CD4-positive, alpha-beta T cell treated with Interleukin-12 subunit alpha and Interleukin-12 subunit beta, for 1 hour (primary cell): ENCODE data around the gene MDH2.
"Not testable (repeated sequence)": the region's sequence is repeated elsewhere in the genome, so short reads cannot be mapped to it uniquely, and the experiment has no call there.

Source experiments
- DNase-seq: peaks from one replicate; pipeline ENCODE4 v3.0.0-alpha.2; 2020

MDH2 gene, protein sequence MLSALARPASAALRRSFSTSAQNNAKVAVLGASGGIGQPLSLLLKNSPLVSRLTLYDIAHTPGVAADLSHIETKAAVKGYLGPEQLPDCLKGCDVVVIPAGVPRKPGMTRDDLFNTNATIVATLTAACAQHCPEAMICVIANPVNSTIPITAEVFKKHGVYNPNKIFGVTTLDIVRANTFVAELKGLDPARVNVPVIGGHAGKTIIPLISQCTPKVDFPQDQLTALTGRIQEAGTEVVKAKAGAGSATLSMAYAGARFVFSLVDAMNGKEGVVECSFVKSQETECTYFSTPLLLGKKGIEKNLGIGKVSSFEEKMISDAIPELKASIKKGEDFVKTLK

GRCh38 chr7:76047811-76048667 lies at the start of gene MDH2, which contains the start of gene STYXL1:
TSS of gene MDH2 (plus strand) at chr7:76048106. CDS start at chr7:76048161, 55 bp downstream.
TSS of gene STYXL1 (minus strand) at chr7:76048000. CDS start at chr7:76030523, 17,477 bp downstream.
- DNase-seq: peak; percentile 91

DNA sequence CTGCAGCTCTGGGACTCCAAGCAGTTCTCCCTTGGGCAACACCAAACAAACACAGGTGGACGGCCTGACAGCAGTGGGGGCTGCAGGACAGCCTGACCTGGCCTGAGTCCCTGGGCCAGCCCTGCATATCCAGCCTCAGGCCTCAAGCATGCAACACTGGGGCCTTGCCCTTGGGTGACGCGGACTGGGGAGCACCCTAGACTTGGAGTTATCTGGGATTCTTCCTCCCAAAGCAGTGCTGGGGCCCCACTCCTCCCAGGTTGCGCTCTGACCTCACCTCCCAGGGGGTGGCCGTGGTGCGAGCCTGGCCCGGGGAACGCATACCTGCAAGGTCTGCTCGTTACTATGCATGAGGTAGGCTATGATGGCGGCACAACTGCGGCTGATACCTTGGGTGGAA lies 47.3 kb upstream of the MDH2 start:
- DNase-seq: no peak

DNA sequence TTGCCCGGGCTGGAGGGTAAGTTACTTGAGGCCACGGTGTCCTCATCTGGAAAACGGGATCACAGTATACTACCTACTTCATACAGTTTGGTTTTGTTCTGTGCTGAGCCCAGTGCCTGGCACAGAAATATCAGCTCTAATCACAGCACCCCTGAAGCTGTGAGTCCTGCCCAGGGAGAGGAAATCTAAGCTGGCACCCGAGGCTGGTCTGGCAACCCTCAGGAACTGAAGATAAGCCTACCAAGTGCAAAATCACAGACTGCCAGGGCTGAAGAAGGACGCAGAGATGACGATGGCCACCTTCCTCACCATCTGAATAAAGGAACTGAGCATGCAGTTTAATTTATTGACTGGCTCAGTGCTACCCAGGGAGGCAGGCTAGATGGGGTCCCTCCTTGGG lies 45.8 kb upstream of the MDH2 start:
- DNase-seq: no peak

DNA sequence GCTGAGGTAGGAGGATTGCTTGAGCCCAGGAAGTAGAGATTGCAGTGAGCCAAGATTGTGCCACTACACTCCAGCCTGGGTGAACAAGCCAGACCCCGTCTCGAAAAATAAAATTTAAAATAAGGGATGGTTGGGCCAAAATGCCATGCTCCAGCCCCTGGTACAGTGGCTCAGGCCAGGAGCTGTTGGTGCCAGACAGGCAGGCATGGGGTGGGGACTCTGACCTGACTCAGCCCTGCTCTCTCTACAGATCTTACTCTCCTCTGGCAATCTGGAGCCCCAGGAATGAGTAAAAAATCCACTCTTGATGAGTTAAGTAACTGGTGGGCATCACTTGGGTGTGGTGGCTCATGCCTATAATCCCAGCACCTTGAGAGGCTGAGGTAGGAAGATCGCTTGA lies 45.1 kb upstream of the MDH2 start:
- DNase-seq: no peak

- DNase-seq: no peak
These were observed 44.6 kb upstream of the MDH2 start for GRCh38 chr7:76003351-76003750.

GRCh38 chr7:76005004-76005403 lies 42.9 kb upstream of the MDH2 start:
- not testable (repeated sequence) for DNase-seq

DNA sequence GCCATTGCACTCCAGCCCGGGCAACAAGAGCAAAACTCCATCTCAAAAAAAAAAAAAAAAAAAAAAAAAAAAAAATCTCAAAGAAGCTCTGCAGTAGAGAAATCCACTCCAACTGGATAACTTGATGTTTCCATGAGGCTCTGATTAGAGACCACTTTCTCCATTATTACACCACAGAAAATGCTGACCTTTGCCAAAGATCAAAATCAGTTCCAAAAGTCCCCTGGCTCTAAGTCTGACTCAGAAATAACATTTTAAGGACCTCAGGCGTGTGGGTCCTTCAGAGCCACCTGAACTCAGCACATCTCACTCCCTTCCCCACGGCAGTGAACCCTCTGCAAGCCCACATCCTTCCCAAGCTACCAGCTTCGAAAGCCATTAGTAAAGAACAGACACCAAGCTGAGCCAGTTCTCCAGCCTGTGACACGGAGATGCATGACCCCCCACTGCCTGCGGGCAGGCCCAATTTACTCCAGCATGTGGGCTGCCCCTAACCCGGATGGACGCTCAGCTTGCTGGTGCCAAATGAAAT lies 39.7 kb upstream of the MDH2 start:
- DNase-seq: peak; percentile 19

- DNase-seq: no peak
These were observed 38.0 kb upstream of the MDH2 start for GRCh38 chr7:76009672-76010600.

DNA sequence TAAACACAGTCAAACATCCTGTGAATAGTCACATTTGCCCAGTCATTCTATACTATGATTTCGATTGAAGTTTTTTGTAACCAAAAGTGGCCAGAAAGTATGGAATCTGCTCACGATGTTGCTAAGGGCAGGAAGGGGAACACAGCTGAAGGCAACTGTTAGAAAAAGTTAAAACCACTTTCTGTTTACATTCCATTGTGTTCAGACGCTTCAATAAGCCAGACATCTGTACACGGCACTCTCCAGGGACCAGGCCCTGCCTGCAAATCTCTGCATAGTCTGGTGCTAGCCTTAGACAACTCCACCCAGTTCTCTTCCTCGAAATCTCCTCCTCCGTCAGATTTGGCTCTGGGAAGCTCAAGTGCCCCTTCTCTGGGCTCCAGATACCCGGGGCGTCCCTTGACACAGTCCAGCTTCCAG lies 36.5 kb upstream of the MDH2 start:
- DNase-seq: no peak

DNA sequence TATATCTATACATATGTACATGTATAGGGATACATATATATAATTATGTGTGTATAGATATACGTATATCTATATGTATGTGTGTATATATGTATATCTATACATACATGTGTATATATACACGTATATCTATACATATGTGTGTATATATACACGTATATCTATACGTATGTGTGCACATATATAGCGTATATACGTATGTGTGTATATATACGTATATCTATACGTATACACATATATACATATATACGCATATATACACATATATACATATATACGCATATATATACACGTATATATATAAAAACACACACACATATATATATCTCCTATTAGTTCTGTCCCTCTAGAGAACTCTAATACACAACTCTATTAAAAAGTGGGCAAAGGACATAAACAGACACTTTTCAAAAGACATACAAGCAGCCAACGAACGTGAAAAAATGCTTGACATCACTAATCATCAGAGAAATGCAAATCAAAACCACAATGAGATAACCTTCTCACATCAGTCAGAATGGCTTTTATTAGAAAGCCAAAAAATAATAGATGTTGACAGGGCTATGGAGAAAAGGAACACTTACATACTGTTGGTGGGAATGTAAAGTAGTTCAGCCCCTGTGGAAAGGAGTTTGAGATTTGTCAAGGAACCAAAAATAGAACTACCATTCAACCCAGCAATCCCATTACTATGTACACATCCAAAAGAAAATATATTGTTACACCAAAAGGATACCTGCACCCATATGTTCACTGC lies 31.5 kb upstream of the MDH2 start:
- DNase-seq: no peak

DNA sequence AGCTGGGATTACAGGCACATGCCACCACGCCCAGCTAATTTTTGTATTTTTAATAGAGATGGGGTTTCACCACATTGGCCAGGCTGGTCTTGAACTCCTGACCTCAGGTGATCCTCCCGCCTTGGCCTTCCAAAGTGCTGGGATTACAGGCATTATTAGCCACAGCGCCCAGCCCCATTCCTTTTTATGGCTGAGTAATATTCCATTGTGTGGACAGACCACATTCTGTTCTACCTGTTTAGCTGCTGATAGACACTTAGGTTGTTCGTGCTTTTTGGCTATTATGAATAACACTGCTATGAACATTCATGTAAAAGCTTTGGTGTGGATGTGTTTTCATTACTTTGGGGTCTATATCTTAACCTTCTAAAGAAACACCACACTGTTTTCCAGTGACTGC lies 29.4 kb upstream of the MDH2 start:
- DNase-seq: not testable (repeated sequence)

- DNase-seq: peak; percentile 71
These were observed 27.7 kb upstream of the MDH2 start for GRCh38 chr7:76020031-76020714.

DNA sequence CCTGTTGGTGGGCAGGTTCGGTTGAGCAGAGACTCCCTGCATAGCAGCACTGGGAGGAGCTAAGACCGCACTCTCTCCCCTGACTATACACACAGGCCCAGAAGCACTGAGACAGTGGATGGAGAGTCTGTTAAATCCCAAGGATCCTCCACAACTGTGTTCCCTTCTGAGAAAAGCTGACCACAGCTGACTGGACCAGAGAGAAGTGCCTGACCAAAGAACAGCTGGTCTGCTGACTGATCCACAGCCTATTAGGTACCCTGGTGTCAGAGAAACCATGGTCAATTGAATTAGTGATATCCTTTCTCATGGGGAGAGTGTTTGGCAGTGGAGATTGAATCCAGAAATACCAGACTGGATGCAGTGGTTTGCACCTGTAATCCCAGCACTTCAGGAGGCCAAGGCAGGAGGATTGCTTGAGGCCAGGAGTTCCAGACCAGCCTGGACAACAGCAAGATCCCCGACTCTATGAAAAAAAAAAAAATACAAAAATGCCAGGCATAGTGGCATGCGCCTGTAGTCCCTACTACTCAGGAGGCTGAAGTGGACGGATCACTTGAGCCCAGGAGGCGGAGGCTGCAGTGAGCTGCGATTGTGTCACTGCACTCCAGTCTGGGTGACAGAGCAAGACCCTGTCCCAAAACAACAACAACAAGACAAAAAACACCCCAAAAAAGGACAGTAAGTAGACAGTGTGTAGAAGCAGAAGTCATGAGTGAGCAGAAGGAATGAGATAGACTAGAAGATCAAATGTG lies 25.7 kb upstream of the MDH2 start:
- no peak for DNase-seq

DNA sequence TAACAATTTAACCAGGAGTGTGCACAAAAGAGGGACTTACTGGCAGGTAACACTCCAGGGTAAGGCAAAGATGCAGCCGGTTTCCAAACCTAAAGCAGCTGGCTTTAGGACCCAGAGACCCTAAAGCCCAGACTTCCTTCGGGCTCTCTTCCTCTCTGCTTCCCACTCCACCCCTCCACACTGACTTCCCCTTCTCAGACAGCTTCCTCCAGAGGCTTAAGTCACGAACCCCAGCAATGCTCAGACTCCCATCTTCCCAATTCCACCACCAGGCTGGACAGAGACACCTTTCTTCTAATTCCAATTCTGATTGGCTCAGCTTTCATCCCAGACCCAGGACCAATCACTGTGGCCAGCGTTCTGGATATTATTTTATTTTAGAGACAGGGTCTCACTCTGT lies 24.9 kb upstream of the MDH2 start:
- no peak for DNase-seq

GRCh38 chr7:76029682-76030081 lies 18.2 kb upstream of the MDH2 start:
- DNase-seq: not testable (repeated sequence)

DNA sequence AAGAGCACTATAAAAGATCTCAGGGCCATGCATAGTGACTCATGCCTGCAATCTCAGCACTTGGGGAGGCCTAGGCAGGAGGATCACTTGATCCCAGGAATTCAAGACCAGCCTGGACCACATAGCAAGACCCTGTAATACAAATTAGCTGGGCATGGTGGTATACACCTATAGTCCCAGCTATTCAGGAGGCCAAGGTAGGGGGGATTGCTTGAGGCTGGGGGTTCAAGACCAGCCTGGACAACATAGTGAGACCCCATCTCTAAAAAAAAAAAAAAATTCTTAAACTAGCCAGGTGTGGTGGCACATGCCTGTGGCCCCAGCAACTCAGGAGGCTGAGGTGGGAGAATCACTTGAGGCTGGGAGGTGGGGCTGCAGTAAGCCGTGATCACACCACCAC lies 15.9 kb upstream of the MDH2 start:
- DNase-seq: no peak

DNA sequence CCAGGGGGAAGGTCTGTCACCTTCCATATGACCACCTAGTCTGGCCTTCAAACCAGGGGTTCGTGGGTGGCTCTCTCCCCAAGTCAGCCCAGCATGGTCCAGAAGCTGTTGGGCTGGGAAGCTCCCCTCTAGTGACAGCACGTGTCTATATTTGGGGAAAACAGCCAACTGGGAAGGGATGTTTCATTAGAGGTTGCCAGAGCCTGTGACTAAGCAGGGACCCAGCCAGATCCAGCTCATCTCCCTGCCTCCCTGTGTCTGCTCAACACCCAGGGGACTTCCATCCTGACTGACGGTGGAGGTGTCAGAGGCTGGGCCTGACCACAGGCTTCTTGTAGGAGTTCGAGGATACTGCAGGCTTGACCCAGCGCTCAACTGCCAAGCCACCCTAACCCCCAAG lies 10.6 kb upstream of the MDH2 start:
- no peak for DNase-seq

DNA sequence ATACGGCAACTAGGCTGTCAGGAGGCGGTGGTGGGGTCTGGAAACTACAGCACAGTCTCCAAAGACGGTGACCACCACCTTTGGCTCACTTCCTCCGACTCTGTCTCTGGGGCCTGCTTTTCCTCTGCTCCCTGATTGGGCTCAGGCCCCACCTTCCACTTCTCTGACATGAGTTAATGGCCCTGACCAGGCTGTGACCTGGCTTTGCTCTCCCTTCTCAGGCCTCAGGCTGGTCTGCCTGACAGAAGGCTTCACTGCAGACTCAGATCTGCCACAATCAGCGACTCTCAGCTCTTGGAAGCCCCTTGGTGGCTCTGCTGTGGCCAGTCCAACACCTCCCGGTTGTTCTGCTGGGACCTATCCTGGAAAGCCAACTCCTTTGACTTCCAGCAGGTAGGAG lies 7.8 kb upstream of the MDH2 start:
- DNase-seq: no peak

DNA sequence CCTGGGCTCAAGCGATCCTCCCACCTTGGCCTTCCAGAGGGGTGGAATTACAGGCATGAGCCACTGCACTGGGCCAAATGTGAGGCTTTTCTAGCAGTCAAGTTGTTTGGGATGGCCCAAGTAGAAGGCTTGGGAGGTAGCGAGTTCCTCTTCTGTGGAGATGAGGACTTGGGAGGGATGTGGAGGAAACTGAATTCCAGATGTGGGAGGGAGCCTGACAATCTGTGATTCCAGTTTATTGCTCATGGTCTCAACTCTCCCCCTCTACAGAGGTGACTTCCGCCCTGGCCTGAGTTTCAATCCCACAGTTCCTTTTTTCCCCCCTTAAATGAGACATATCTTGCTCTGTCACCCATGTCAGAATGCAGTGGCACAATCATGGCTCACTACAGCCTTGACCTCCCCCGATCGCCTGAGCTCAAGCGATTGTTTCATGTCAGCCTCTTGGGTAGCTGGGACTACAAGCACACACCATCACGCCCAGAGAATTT lies 3.5 kb upstream of the MDH2 start:
- DNase-seq: no peak

DNA sequence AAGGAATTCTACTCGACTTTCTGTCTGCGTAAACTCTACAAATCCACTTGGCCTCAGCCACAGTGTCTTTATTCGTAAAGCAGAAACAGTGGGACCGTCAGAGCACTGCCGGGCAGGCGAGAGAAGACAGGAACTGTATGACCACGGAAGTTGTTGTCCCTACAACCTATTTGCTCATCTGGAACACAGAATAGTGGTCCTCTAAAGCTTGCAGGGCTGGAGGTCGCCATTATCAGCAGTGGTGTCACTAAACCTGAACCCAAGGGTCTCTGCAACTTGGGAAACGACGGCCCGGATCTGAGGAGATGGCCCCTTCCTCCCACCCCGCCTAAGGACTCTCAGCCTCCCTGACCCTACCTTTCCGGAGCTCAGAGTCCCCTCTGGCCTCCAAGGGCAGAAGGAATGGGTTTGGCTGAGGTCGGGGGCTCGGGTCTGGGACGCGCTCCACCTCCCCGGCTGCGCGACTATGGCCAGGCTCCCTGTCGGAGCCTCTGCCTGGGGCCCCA lies 548 bp upstream of the MDH2 start:
- no peak for DNase-seq
